HEK293T (cell line): ENCODE data around the gene LSP1.
"Not testable (repeated sequence)": the region's sequence is repeated elsewhere in the genome, so short reads cannot be mapped to it uniquely, and the experiment has no call there.

Experiments
- CTCF ChIA-PET: fragments of 350-600 bp; formaldehyde crosslinking; extraction: SDS; loops from one replicate; lab custom pipeline; 2021; ENCODE audit warnings: antibody characterized with exemption, inconsistent platforms; lab: Yijun Ruan, JAX
- POLR2A ChIA-PET: fragments of 350-600 bp; formaldehyde crosslinking; extraction: SDS; loops from one replicate; lab custom pipeline; 2020; ENCODE audit warnings: antibody characterized with exemption, inconsistent platforms; lab: Yijun Ruan, JAX
- DNase-seq: peaks from one replicate; pipeline ENCODE4 v3.0.0; 2012; ENCODE audit warnings: mixed read lengths; ENCODE audit errors: extremely low spot score
- ARNT ChIP-seq: fragments of 450-650 bp; IDR thresholded peaks from 2 replicates; pipeline ENCODE4 v1.6.1; 2017; ENCODE audit warnings: mild to moderate bottlenecking
- BHLHE40 ChIP-seq: fragments of 450-650 bp; IDR thresholded peaks from 2 replicates; pipeline ENCODE4 v1.6.1; 2016; ENCODE audit warnings: mild to moderate bottlenecking, moderate library complexity, borderline replicate concordance
- CTBP1 ChIP-seq: fragments of 450-650 bp; IDR thresholded peaks from 2 replicates; pipeline ENCODE4 v1.6.1; 2016; ENCODE audit warnings: borderline replicate concordance
- ELF4 ChIP-seq: fragments of 450-650 bp; IDR thresholded peaks from 2 replicates; pipeline ENCODE4 v1.6.1; 2017; ENCODE audit warnings: antibody characterized with exemption
- FOXA1 ChIP-seq: fragments of 450-650 bp; IDR thresholded peaks from 2 replicates; pipeline ENCODE4 v1.6.1; 2016; ENCODE audit warnings: mild to moderate bottlenecking
- FOXK2 ChIP-seq: fragments of 450-650 bp; IDR thresholded peaks from 2 replicates; pipeline ENCODE4 v1.6.1; 2016; ENCODE audit warnings: mild to moderate bottlenecking
- FOXM1 ChIP-seq: fragments of 450-650 bp; IDR thresholded peaks from 2 replicates; pipeline ENCODE4 v1.6.1; 2017; ENCODE audit warnings: mild to moderate bottlenecking, borderline replicate concordance
- HDGF ChIP-seq: fragments of 450-650 bp; IDR thresholded peaks from 2 replicates; pipeline ENCODE4 v1.6.1; 2017; ENCODE audit warnings: antibody characterized with exemption, borderline replicate concordance
- L3MBTL2 ChIP-seq: fragments of 450-650 bp; conservative IDR thresholded peaks from 2 replicates; pipeline ENCODE4 v1.6.1; 2016; ENCODE audit warnings: mild to moderate bottlenecking
- LEF1 ChIP-seq: fragments of 450-650 bp; IDR thresholded peaks from 2 replicates; pipeline ENCODE4 v1.6.1; 2017; ENCODE audit warnings: mild to moderate bottlenecking, borderline replicate concordance
- NFRKB ChIP-seq: fragments of 450-650 bp; IDR thresholded peaks from 2 replicates; pipeline ENCODE4 v1.6.1; 2016; ENCODE audit warnings: mild to moderate bottlenecking, moderate library complexity
- SP1 ChIP-seq: fragments of 450-650 bp; IDR thresholded peaks from 2 replicates; pipeline ENCODE4 v1.6.1; 2017
- SUZ12 ChIP-seq: fragments of 450-650 bp; IDR thresholded peaks from 2 replicates; pipeline ENCODE4 v1.6.1; 2016; ENCODE audit warnings: mild to moderate bottlenecking
- TARDBP ChIP-seq: fragments of 450-650 bp; IDR thresholded peaks from 2 replicates; pipeline ENCODE4 v1.6.1; 2016
- ZNF384 ChIP-seq: fragments of 450-650 bp; IDR thresholded peaks from 2 replicates; pipeline ENCODE4 v1.6.1; 2016
- TF ChIP-seq, protein P1 (sequence below): fragments of 450-650 bp; IDR thresholded peaks from 2 replicates; pipeline ENCODE4 v1.6.1; 2016

The LSP1 gene

DNA sequence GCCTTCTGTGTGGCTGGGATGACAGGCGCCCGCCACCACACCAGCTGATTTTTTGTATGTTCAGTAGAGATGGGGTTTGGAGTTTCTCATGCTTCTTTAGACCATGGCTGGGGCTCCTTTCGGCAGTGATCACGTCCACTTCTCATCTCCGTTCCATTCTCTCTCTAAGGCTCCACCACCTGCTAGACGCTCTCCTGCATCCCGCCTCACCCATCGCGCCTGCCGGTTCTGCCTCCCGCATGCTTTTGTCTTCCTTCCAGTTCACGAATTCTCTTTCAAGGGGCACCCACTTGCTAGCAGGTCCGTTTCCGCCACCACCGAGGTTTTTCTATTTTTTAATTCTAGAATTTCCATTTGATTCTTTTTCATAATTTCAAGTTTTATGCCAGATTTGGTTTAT, 40.1 kb upstream of the LSP1 start:
- POLR2A ChIA-PET, result no interaction called here

DNA sequence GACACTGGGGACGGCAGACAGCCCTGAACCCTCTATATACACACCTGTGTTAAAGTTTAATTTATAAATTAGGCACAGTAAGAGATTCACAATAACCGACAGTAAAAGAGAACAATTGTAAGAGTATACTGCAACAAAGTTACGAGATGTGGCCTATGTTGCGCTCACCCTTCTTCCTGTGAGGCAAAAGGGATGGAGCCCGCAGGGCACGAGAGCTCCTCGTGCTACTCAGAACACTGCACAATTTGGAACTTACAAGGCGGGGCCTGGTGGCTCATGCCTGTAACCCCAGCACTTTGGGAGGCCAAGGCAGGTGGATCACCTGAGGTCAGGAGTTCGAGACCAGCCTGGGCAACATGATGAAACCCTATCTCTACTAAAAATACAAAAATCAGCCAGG, 39.5 kb upstream of the LSP1 start:
- POLR2A ChIA-PET, CTCF ChIA-PET: not testable (repeated sequence)

More for the DNA sequence above, 40.1 kb upstream of the LSP1 start:
- DNase-seq, result no peak
- no peak for TF ChIP-seq FOXM1
- no peak for TF ChIP-seq NFRKB
- TF ChIP-seq SUZ12, result no peak
- TF ChIP-seq FOXA1, result no peak
- TF ChIP-seq SP1, result no peak
- no peak for TF ChIP-seq LEF1
- TF ChIP-seq ARNT, result no peak
- TF ChIP-seq FOXK2, result no peak
- no peak for TF ChIP-seq BHLHE40
- TF ChIP-seq TARDBP, result no peak
- no peak for TF ChIP-seq HDGF
- TF ChIP-seq ELF4, result no peak
- no peak for TF ChIP-seq CTBP1
- CTCF ChIA-PET, result interaction anchor here (0.7 kb wide), 1 partner anchor 389 kb away, joined by 4 read pairs; no protein-coding TSS in a partner anchor

DNA sequence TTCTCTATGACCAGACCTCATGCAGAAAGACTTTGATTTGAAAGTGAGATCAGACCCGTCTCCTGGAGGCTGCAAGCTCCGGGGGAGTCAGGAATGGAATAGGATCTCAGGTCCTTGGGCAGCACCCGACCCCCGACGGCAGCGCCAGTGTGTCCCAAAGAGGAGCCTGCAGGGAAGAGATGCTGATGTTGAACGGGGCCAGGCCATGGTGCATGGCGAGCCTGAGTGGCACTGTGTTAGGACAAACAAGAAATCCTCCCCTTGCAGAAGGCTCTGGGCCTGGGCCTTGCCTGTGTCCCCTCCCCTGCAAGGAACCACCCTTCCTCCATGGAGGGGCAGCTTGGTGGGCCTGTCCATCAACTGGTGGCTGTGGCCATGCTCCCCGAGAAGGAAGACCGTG, 38.2 kb upstream of the LSP1 start:
- ChIA-PET CTCF (no interaction called here), POLR2A (no interaction called here)
- no peak for DNase-seq
- TF ChIP-seq LEF1, result no peak
- no peak for TF ChIP-seq FOXM1
- TF ChIP-seq TARDBP, result no peak
- no peak for TF ChIP-seq FOXK2
- TF ChIP-seq ZNF384, result no peak
- no peak for TF ChIP-seq L3MBTL2
- TF ChIP-seq CTBP1, result no peak
- TF ChIP-seq BHLHE40, result no peak
- no peak for TF ChIP-seq SP1
- no peak for TF ChIP-seq NFRKB
- no peak for TF ChIP-seq FOXA1
- TF ChIP-seq, protein P1, sequence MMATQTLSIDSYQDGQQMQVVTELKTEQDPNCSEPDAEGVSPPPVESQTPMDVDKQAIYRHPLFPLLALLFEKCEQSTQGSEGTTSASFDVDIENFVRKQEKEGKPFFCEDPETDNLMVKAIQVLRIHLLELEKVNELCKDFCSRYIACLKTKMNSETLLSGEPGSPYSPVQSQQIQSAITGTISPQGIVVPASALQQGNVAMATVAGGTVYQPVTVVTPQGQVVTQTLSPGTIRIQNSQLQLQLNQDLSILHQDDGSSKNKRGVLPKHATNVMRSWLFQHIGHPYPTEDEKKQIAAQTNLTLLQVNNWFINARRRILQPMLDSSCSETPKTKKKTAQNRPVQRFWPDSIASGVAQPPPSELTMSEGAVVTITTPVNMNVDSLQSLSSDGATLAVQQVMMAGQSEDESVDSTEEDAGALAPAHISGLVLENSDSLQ, result no peak
- no peak for TF ChIP-seq HDGF

More for the DNA sequence above, 39.5 kb upstream of the LSP1 start:
- not testable (repeated sequence) for DNase-seq

DNA sequence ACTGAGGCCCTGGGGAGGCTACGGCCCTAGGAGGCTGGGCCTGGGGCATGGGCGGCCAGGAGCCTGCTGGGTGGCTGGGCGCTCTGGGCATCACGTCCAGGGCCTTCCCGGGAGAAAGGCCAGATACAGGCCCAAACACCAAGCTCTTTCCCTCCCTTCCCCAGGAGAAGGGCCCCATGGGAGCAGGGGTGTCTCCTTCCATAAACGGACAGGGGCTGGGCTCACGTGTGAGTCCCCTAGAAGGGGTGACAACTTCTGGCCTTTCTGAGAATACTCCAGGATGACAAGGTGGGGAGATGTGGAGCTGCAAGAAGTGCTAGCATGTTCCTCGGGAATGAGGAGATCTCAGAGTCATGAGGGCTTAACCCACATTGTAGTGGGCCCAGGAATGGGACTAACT, 37.6 kb upstream of the LSP1 start:
- DNase-seq, result no peak
- CTCF ChIA-PET, result no interaction called here
- TF ChIP-seq FOXM1 (no peak), CTBP1 (no peak), SUZ12 (no peak)
- TF ChIP-seq, protein P1, result no peak
- POLR2A ChIA-PET, result no interaction called here

DNA sequence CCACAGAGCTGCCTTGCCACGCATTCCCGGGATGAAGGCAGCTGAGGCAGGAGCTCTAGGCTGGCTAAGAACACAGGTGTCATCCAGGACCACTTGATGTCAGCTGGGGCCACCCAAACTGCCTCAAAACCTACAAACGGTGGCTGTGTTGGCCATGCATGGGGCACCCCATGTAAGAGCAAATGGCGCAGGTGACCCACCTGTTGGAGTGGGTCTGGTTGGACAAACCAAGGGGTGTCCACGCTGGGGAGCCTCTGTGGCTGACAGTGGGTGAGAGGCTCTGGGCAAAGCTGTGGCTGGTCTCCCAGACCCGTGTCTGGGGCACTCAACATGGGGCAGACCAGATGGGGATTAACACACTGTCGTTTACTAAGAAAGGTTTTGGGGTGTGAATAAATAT, 37.1 kb upstream of the LSP1 start:
- ChIA-PET POLR2A (no interaction called here), CTCF (no interaction called here)
- TF ChIP-seq CTBP1 (no peak), FOXM1 (no peak), L3MBTL2 (no peak), ZNF384 (no peak), ARNT (no peak), HDGF (no peak), FOXK2 (no peak), LEF1 (no peak), NFRKB (no peak), SP1 (no peak), ELF4 (no peak), SUZ12 (no peak), FOXA1 (no peak), BHLHE40 (no peak)
- no peak for DNase-seq

DNA sequence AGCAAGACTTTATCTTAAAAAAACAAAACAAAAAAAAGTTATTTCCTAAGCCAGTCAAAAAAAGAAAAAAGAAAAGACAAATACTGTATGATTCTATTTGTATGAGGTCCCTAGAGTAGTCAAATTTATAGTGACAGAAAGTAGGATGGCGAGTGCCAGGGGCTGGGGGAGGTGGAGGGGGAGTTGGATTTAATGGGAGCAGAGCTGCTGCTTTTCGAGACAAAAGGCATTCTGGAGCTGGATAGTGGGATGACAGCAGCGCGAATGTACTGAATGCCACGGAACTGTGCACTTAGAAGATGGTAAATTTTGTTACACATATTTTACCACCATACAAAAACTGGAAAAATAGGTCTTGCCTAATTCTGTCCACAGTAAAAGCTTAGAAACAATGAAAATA, 35.9 kb upstream of the LSP1 start:
- TF ChIP-seq, protein P1, result no peak
- no peak for TF ChIP-seq SUZ12
- no peak for TF ChIP-seq FOXM1
- CTCF ChIA-PET, result interaction anchor here (0.8 to 1.4 kb wide), 2 partner anchors 16 to 111 kb away, joined by 3 read pairs; no protein-coding TSS in a partner anchor
- POLR2A ChIA-PET, result no interaction called here
- no peak for DNase-seq

DNA sequence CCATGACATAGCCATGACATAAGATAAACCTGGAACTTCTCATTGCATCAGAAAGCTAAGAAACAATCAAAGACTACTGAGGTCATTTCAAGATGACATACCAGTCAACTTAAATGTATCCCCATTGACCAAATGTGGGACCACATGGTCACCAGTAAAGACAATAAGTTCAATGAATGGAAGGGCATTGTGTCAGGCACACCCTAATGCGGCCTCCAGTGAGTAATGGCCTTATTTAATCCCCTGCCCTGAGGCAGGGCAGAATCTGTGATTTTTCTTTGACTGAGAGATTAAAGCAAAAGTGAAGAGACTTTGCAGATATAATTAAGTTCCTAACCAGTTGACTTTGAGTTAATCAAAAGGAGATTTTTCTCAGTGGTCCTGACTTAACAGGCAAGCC, 35.4 kb upstream of the LSP1 start:
- DNase-seq, result no peak
- ChIA-PET CTCF (interaction anchor here (0.8 to 1.4 kb wide), 2 partner anchors 15 to 111 kb away, joined by 3 read pairs; no protein-coding TSS in a partner anchor), POLR2A (no interaction called here)
- TF ChIP-seq NFRKB (no peak), ARNT (no peak), L3MBTL2 (no peak), TARDBP (no peak), ZNF384 (no peak), FOXK2 (no peak), LEF1 (no peak), FOXA1 (no peak), SP1 (no peak), BHLHE40 (no peak), FOXM1 (no peak), ELF4 (no peak), HDGF (no peak), SUZ12 (no peak), CTBP1 (no peak)
- TF ChIP-seq, protein P1, result no peak
